Renal pelvis (tissue), 12 donors: Measurements from ENCODE around the gene ACAT1. TPM values are rescaled to one million over a fixed set of nuclear protein-coding genes. Genes with fewer than 3 reads are reported as not detected.
A peak's percentile ranks its signal among the peaks of the same experiment; 100 is the strongest.
"Not testable (repeated sequence)": the region's sequence is repeated elsewhere in the genome, so short reads cannot be mapped to it uniquely, and the experiment has no call there.

ENCODE experiments used
- DNase-seq: peaks from one replicate; pipeline ENCODE4 v3.0.0-alpha.2; 2013
- long read RNA-seq, 16 experiments: transcript quantifications; one replicate each; lab custom pipeline, GENCODE V29; 2026
- polyA plus RNA-seq, 3 donors: library from polyadenylated mRNA; unstranded; fragments of 120-200 nt; gene quantifications; one replicate each; pipeline ENCODE4 v1.2.1, GENCODE V29; 2013; ENCODE audit not compliant: insufficient read length in 3 of 3

The ACAT1 gene
- 100 to 1,000 TPM in 1 of 3 donors, 10 to 100 TPM in 2; 93.9 to 101 (median 96.3) TPM for polyA plus RNA-seq
- long read RNA-seq, donor 1, transcript ACAT1-210 (2 exons, 558 nt): minor isoform, 6 of 46 reads
- long read RNA-seq, donor 1, transcript ACAT1-201 (12 exons, 1,761 nt): major isoform, 29 of 46 reads
- long read RNA-seq, donor 1, partial matches to known transcripts: 10 of 46 reads
- long read RNA-seq, donor 1, other reads (novel, unspliced or antisense): 0 of 46 reads
- long read RNA-seq, donor 2, transcript ACAT1-201 (12 exons, 1,761 nt): major isoform, 52 of 85 reads
- long read RNA-seq, donor 2, transcript ACAT1-210 (2 exons, 558 nt): minor isoform, 7 of 85 reads
- long read RNA-seq, donor 2, partial matches to known transcripts: 17 of 85 reads
- long read RNA-seq, donor 2, other reads (novel, unspliced or antisense): 8 of 85 reads
- long read RNA-seq, donor 3, transcript ACAT1-201 (12 exons, 1,761 nt): major isoform, 36 of 64 reads
- long read RNA-seq, donor 3, partial matches to known transcripts: 17 of 64 reads
- long read RNA-seq, donor 3, other reads (novel, unspliced or antisense): 6 of 64 reads
- long read RNA-seq, donor 4, transcript ACAT1-201 (12 exons, 1,761 nt): major isoform, 25 of 45 reads
- long read RNA-seq, donor 4, partial matches to known transcripts: 9 of 45 reads
- long read RNA-seq, donor 4, other reads (novel, unspliced or antisense): 5 of 45 reads
- long read RNA-seq, donor 5, transcript ACAT1-201 (12 exons, 1,761 nt): major isoform, 21 of 25 reads
- long read RNA-seq, donor 5, partial matches to known transcripts: 0 of 25 reads
- long read RNA-seq, donor 5, other reads (novel, unspliced or antisense): 0 of 25 reads
- long read RNA-seq, donor 6, transcript ACAT1-201 (12 exons, 1,761 nt): major isoform, 24 of 34 reads
- long read RNA-seq, donor 6, partial matches to known transcripts: 5 of 34 reads
- long read RNA-seq, donor 6, other reads (novel, unspliced or antisense): 0 of 34 reads
- long read RNA-seq, donor 7, transcript ACAT1-210 (2 exons, 558 nt): minor isoform, 13 of 72 reads
- long read RNA-seq, donor 7, transcript ACAT1-201 (12 exons, 1,761 nt): major isoform, 31 of 72 reads
- long read RNA-seq, donor 7, partial matches to known transcripts: 28 of 72 reads
- long read RNA-seq, donor 7, other reads (novel, unspliced or antisense): 0 of 72 reads
- long read RNA-seq, donor 8, transcript ACAT1-201 (12 exons, 1,761 nt): major isoform, 8 of 9 reads
- long read RNA-seq, donor 8, partial matches to known transcripts: 0 of 9 reads
- long read RNA-seq, donor 8, other reads (novel, unspliced or antisense): 0 of 9 reads
- long read RNA-seq, donor 9, transcript ACAT1-210 (2 exons, 558 nt): minor isoform, 10 of 87 reads
- long read RNA-seq, donor 9, transcript ACAT1-201 (12 exons, 1,761 nt): major isoform, 61 of 87 reads
- long read RNA-seq, donor 9, partial matches to known transcripts: 8 of 87 reads
- long read RNA-seq, donor 9, other reads (novel, unspliced or antisense): 7 of 87 reads
- long read RNA-seq, donor 10, transcript ACAT1-210 (2 exons, 558 nt): minor isoform, 5 of 42 reads
- long read RNA-seq, donor 10, transcript ACAT1-201 (12 exons, 1,761 nt): major isoform, 31 of 42 reads
- long read RNA-seq, donor 10, partial matches to known transcripts: 5 of 42 reads
- long read RNA-seq, donor 10, other reads (novel, unspliced or antisense): 0 of 42 reads
- long read RNA-seq, donor 11, transcript ACAT1-201 (12 exons, 1,761 nt): major isoform, 14 of 19 reads
- long read RNA-seq, donor 11, transcript ACAT1-210 (2 exons, 558 nt): minor isoform, 5 of 19 reads
- long read RNA-seq, donor 11, partial matches to known transcripts: 0 of 19 reads
- long read RNA-seq, donor 11, other reads (novel, unspliced or antisense): 0 of 19 reads
- long read RNA-seq, donor 12, transcript ACAT1-201 (12 exons, 1,761 nt): major isoform, 36 of 42 reads
- long read RNA-seq, donor 12, transcript ACAT1-210 (2 exons, 558 nt): minor isoform, 5 of 42 reads
- long read RNA-seq, donor 12, partial matches to known transcripts: 0 of 42 reads
- long read RNA-seq, donor 12, other reads (novel, unspliced or antisense): 0 of 42 reads
- long read RNA-seq, donor 13, transcript ACAT1-210 (2 exons, 558 nt): minor isoform, 6 of 23 reads
- long read RNA-seq, donor 13, transcript ACAT1-201 (12 exons, 1,761 nt): major isoform, 17 of 23 reads
- long read RNA-seq, donor 13, partial matches to known transcripts: 0 of 23 reads
- long read RNA-seq, donor 13, other reads (novel, unspliced or antisense): 0 of 23 reads
- long read RNA-seq, donor 14: 0 reads
- long read RNA-seq, donor 15, transcript ACAT1-201 (12 exons, 1,761 nt): major isoform, 30 of 38 reads
- long read RNA-seq, donor 15, partial matches to known transcripts: 7 of 38 reads
- long read RNA-seq, donor 15, other reads (novel, unspliced or antisense): 0 of 38 reads
- long read RNA-seq, donor 16, transcript ACAT1-210 (2 exons, 558 nt): minor isoform, 10 of 93 reads
- long read RNA-seq, donor 16, transcript ACAT1-201 (12 exons, 1,761 nt): major isoform, 54 of 93 reads
- long read RNA-seq, donor 16, partial matches to known transcripts: 22 of 93 reads
- long read RNA-seq, donor 16, other reads (novel, unspliced or antisense): 5 of 93 reads

GRCh38 chr11:108121274-108122155, at the start of gene ACAT1:
ACAT1 (plus strand) TSS chr11:108121567; CDS start chr11:108121607, 40 bp downstream.
- DNase-seq: peak; percentile 92

- DNase-seq: peak; percentile 23
Measured at GRCh38 chr11:108084811-108085210, 36.6 kb upstream of the ACAT1 start.

- DNase-seq: no peak
Measured at GRCh38 chr11:108085672-108086071, 35.7 kb upstream of the ACAT1 start.

- DNase-seq: no peak
Measured at GRCh38 chr11:108092134-108092533, 29.2 kb upstream of the ACAT1 start.

GRCh38 chr11:108093128-108093904, 28.1 kb upstream of the ACAT1 start:
- no peak for DNase-seq

- no peak for DNase-seq
Measured at GRCh38 chr11:108097179-108097578, 24.2 kb upstream of the ACAT1 start.

GRCh38 chr11:108101090-108101775, 20.1 kb upstream of the ACAT1 start:
- DNase-seq: no peak

- DNase-seq: no peak
Measured at GRCh38 chr11:108111126-108111525, 10.2 kb upstream of the ACAT1 start.

- no peak for DNase-seq
Measured at GRCh38 chr11:108112057-108112456, 9.3 kb upstream of the ACAT1 start.

GRCh38 chr11:108115500-108116140, 5.7 kb upstream of the ACAT1 start:
- peak; percentile 48 for DNase-seq

- DNase-seq: peak; percentile 22
Measured at GRCh38 chr11:108117746-108118371, 3.5 kb upstream of the ACAT1 start.

- DNase-seq: not testable (repeated sequence)
Measured at GRCh38 chr11:108120936-108121273, 462 bp upstream of the ACAT1 start.

- peak; percentile 28 for DNase-seq
Measured at GRCh38 chr11:108122166-108122628, 830 bp downstream of the ACAT1 start.

- DNase-seq: no peak
Measured at GRCh38 chr11:108125096-108125495, 3.7 kb downstream of the ACAT1 start.

GRCh38 chr11:108128772-108129171, 7.4 kb downstream of the ACAT1 start:
- DNase-seq: no peak
